Measurements from ENCODE around the gene CMPK1.
"Not testable (repeated sequence)": the region's sequence is repeated elsewhere in the genome, so short reads cannot be mapped to it uniquely, and the experiment has no call there.

Gene CMPK1, protein sequence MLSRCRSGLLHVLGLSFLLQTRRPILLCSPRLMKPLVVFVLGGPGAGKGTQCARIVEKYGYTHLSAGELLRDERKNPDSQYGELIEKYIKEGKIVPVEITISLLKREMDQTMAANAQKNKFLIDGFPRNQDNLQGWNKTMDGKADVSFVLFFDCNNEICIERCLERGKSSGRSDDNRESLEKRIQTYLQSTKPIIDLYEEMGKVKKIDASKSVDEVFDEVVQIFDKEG

DNA sequence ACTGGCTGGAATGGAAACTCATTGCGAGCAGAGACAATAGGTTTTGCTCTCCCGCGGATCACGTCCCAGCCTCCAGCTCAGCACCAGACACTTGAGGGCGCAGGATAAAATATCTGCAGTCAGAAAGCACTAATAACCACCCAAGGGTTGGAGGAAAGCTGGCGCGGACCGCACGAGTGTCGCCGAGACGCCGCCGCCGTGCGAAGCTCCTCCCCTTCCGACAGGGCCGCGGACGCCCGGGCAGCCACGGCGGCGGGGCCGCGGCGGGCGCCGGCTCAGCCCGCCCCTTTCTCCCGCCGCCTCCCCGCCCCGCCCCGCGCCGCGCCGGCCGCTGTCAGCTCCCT is at the start of gene CMPK1:
Gene CMPK1, plus strand, starts transcription at position 213 of the 344 bp plus-strand sequence. CDS start 156 bp downstream, outside the sequence.
- in situ Hi-C loops (cut with MboI; ENCODE audit: low sequenced_read_pairs): no loop called here

DNA sequence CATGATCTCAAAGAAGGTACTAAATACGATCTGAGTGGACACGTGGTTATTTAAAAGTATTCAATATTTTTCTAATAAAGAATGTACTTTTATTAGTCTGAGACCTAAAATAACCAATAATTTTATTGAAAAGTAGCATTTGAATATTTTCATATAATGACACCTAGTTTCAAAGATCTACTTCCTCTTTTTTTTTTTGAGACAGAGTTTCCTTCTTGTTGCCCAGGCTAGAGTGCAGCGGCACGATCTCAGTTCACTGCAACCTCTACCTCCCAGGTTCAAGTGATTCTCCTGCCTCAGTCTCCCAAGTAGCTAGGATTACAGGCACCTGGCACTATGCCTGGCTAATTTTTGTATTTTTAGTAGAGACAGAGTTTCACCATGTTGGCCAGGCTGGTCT is 45.5 kb upstream of the CMPK1 start:
- in situ Hi-C loops (cut with MboI; ENCODE audit: low sequenced_read_pairs): not testable (repeated sequence)

DNA sequence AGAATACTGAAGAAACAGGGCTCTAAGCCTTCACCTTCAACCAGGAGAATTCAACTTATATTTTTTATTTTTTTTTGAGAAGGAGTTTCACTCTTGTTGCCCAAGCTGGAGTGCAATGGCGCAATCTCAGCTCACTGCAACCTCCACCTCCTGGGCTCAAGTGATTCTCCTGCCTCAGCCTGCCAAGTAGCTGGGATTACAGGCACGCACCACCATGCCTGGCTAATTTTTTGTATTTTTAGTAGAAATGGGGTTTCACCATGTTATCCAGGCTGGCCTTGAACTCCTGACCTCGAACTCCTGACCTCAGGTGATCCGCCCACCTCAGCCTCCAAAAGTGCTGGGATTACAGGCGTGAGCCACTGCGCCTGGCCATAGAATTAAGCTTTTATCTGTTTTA is 38.7 kb upstream of the CMPK1 start:
- in situ Hi-C loops (cut with MboI; ENCODE audit: low sequenced_read_pairs): not testable (repeated sequence)

DNA sequence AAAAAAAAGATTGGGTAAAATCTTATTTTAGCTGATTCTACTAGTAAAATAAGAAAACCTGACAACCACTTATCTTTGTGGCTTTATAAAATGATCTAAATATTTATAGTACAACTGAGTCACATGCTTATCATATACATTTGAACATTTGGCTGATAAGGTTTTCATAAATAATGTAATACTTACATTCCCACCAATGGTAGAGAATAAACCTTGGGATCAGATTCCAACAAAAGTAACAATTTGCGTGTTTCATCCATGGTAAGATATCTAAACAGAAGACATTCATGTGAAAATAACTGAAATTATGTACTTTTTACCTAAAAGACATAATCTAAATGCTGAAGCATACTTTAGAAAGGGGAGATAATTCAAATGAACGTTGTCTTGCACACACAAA is 38.0 kb upstream of the CMPK1 start:
- in situ Hi-C loops (cut with MboI; ENCODE audit: low sequenced_read_pairs): no loop called here

DNA sequence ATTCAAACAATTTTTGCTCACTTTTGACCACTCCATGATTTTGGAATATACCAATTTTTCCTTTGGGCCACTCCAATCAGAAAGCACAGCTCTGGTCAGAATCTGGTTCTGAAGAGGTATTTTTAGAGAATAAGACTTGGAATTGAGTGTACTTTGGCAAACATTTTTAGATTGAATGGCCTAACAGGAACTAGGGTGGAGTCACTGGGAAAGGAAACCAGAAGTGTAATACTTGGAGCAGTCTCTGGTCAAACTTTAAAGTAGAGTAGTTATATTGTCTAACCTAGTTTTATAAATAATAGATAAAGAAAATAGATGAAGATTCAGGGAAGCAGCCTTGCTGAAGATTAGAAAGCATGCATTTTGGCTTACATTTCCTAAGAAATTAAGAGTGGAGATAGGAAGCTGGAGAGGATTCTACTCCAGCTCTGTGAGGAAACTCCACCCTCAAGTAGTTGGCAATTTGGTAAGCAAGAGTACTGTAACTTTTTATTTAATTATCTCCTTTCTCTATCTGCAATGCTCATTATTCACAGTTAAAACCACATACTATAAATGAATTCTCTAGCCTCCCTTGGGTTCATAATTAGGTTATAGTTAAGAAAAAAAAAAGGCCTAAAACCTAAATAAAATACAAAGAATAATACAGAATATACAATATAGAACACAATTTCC is 35.4 kb upstream of the CMPK1 start:
- in situ Hi-C loops (cut with MboI; ENCODE audit: low sequenced_read_pairs): no loop called here

DNA sequence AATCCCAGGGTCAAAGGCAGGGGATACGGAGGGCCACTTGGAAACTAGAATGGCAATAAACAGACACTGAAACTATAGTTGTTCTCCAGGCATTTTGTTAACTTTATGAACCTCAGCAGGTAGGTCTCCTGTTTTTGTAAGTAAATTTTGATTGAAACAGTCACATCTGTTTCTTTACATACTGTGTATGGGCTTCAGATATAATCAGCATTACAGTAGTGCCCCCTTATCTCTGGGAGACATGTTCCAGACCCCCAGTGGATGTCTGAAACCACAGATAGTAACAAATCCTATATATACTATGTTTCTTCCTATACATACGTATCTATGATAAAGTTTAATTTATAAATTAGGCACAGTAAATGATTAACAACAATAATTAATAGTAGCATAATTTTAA is 31.1 kb upstream of the CMPK1 start:
- in situ Hi-C loops (cut with MboI; ENCODE audit: low sequenced_read_pairs): no loop called here

DNA sequence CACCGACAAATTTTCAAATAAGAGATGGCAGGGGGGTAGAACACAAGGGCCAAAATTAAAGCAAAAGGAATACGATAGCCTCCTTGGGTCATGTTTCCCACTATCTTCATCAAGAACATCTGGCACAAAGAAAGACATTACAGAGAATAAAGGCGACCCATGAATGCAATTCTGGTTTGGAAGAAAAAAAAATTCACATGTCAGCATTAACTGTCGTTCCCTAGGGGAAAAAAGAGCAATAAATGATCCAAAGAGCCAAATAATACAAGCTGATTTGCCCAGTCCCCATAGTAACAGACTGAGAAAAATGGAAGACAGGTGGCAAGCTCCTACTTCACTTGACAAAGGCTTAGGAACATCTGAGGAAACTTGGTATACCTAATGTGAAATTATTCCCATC is 24.2 kb upstream of the CMPK1 start:
- in situ Hi-C loops (cut with MboI; ENCODE audit: low sequenced_read_pairs): no loop called here

DNA sequence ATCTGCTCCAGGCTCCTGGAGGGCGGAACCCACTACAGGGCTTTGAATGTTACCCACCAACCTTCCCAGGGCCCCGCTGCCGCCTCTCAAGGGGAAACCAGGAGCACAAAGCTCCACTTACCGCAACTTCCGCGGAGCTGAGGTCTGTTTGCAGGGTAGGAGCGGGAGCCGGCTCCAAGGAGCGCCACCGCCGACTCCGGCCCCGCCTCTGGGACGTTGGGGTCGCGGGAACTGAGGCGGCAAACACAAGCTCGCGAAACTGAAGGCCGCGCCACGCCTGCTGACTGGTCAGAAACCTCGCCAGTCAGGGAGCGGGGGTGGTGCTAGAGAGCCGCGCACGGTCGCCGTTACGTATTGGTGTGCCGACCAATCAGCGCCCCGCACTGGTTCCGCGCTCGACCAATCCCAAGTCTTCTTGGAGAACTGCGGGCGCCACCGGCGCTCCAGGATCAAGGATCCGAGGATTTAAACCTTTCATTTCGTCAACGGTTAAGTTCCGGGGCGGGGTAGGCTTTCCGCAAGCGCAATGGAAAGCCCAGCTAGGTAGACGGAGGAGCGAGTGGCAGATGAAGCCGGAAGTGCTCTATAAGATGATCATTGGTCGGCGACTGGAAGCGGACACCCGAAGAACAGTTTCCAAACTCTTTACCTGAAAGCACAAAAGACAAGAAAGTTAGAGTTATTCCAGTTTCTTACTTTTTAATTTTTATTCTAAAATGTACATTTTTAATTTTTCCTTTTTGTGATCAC is 19.5 kb upstream of the CMPK1 start, which contains the start of gene STIL:
Gene STIL, minus strand, starts transcription at position 233 of the 750 bp plus-strand sequence. CDS start 3,828 bp downstream, outside the sequence.
- in situ Hi-C loops (cut with MboI; ENCODE audit: low sequenced_read_pairs): no loop called here

DNA sequence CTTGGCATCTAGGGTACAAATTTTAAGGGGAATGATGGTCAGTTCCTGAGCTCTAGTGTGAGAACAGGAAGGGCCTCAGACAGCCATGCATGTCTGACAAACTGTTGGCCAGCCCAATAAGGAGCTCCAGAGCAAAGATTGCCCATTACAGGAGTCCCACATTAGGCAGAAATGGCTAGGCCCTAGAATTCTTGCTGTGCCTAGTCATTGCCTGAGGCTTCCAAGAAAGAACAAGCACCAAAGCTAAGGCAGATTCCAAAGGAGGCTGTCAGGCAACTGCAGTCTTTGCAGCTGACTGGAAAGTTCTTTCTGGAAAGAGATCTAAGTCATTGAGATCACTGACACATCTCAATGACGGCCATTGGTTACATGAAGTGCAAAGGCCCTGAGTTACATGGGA is 15.7 kb upstream of the CMPK1 start:
- in situ Hi-C loops (cut with MboI; ENCODE audit: low sequenced_read_pairs): no loop called here

DNA sequence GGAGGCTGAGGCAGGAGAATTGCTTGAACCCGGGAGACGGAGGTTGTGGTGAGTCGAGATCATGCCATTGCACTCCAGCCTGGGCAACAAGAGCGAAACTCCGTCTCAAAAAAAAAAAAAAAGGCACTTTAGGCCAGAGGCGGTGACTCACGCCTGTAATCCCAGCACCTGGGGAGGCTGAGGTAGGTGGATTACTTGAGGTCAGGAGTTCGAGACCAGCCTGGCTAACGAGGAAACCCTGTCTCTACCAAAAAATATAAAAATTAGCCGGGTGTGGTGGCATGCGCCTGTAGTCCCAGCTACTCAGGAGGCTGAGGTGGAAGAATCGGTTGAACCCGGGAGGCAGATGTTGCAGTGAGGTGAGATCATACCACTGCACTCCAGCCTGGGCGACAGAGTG is 13.6 kb upstream of the CMPK1 start:
- in situ Hi-C loops (cut with MboI; ENCODE audit: low sequenced_read_pairs): not testable (repeated sequence)

DNA sequence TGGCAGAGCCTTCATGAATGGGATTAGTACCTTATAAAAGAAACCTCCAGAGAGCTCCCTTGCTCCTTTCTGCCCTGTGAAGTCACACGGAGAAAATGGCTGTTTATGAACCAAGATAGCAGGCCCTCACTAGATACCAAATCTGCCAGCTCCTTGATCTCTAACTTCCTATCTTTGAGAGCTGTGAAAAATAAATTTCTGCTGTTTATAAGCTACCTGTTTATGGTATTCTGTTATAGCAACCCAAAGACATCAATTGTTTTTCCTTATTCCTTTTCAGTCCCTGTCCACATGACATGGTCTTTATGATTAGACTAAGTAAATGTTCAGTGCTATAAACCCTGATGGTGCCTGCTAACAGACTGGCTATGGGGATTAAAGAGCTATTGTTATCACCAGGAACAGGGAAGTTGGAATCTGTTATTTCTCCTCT is 10.0 kb upstream of the CMPK1 start:
- in situ Hi-C loops (cut with MboI; ENCODE audit: low sequenced_read_pairs): no loop called here

DNA sequence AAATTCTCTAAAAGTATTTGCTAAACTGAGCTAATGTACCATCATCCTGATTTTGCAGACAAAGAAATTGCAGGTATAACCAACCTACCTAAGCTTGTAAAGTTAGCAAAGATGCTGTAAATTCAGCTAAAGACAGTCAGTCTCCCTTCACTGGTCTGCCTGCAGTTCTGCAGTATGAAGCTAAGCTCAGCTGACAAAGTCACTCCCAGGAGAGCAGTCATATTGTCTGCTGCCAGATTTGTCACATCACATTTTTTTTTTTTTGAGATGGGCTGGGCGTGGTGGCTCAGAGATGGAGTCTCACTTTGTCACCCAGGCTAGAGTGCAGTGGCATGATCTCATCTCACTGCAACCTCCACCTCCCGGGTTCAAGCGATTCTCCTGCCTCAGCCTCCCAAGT is 8.9 kb upstream of the CMPK1 start:
- in situ Hi-C loops (cut with MboI; ENCODE audit: low sequenced_read_pairs): no loop called here

DNA sequence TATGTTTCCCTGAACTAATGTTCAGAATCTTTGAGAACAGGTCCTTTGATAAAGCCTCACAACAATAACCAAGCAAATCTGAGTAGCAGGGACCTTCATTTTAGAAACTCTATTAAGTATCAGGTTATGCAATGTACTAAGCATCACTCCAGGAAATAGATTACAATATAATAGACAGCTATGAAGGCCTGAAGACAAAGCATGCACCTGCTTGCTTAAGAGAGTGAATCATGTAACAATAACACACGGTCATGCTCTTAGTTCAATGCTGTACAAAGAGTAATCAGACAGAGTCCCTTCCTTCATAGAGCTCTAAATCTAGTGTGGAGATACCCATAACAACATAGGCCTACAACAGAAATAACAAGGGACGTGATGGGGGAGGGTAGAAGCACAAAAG is 8.1 kb upstream of the CMPK1 start:
- in situ Hi-C loops (cut with MboI; ENCODE audit: low sequenced_read_pairs): no loop called here

DNA sequence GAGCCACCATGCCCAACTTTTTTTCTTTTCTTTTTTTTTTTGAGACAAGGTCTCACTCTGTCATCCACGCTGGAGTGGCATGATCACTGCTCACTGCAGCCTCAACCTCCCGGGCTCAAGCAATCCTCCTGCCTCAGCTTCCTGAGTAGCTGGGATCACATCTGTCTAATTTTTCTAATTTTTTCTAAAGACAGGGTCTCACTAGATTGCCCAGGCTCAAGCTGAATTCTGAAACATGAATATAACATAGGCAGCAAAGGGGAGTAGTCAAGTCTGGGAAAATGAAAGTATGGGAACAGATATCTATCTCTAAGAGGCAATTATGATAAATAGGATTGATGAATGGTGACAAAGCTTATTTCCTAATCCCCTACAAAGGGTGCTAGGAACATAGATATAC is 7.3 kb upstream of the CMPK1 start:
- in situ Hi-C loops (cut with MboI; ENCODE audit: low sequenced_read_pairs): no loop called here

DNA sequence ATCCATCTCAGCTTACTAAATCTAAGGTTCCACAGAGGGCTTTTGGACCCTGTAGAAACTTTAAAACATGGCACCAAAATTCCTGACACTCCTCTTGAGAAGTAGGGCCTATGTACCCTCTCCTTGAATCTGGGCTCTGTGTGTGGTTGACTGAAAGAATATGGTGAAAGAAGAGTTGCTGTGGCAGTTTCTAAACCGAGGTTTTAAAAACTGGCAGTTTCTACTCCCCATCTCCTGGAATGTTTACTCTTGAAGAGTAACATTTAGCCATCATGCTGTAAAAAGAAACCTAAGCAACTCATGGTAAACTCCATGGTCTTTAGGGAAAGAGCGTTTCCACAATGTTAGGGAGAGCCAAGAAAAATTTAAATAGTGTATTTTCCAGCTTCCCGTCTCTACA is 4.6 kb upstream of the CMPK1 start:
- in situ Hi-C loops (cut with MboI; ENCODE audit: low sequenced_read_pairs): no loop called here

DNA sequence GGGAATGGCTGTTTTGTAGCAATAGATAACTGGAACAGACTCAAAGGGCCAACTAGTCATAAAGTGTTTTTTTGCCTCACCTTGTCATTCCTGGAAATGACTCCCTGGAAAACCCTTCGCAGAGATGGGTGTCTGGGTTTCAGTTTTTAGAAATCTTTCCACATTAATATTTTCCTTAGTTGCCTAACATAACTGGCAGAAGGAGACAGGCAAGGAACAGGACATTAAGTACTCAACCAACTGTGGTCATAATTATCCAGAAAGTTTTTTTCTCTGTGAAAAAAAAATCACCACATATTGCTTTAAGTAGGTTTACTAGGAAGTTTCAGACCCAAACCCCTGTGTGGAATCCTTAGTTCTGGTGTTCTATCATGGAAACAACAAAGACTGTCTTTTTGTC is 3.4 kb upstream of the CMPK1 start:
- in situ Hi-C loops (cut with MboI; ENCODE audit: low sequenced_read_pairs): no loop called here

DNA sequence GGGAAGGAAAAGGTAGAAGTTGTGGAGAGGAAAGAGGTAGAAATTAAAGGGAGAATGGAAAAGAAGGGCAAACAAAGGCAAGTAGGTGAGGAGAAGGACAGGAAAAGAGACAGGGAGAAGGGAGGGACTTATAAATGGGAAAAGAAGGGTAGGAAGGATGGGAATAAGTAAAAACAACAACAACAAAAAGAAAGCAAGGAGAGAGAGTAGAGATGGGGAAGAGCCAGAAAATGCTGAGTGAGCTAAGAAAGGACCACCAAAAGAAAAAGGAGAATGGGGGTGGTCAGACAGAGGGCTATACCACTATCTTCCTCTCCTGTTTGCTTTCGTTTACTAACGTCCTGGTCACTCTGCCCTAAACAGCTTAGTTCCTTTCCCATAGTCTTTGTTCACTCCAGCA is 1.7 kb upstream of the CMPK1 start:
- in situ Hi-C loops (cut with MboI; ENCODE audit: low sequenced_read_pairs): no loop called here

DNA sequence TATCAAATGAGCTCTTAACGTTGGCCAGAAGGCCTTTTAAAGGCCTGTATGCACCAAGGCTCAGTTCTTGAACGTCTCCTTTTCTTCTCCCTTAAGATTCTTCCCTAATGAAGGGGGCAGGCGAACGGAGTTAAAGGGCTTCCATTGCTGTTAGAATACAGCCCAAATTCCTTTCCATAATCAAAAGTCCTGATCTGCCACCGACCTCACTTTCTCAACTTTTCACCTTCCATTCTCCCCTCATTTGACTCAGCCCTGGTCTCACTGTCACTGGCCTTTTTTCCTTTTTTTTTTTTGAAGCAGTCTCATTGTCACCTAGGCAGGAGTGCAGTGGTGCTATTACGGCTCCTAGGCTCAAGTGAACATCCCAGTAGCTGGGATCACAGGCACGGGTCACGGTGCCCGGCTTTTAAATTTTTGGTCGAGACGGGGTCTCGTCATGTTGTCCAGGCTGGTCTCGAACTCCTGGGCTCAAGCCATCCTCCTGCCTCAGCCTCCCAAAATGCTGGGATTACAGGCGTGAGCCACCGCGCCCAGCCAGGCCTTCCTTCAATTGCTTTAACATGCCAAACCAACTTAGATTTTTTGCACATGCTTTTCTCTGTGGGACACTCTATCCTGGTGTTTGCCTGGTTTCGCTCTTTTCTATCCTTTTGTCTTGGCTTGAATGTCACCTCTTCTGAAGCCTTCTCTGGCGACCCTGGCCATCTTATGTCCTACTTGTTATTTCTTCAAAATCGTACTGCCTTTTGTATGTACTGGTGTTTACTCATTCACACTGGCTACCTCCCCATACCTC is 612 bp upstream of the CMPK1 start:
- in situ Hi-C loops (cut with MboI; ENCODE audit: low sequenced_read_pairs): no loop called here

DNA sequence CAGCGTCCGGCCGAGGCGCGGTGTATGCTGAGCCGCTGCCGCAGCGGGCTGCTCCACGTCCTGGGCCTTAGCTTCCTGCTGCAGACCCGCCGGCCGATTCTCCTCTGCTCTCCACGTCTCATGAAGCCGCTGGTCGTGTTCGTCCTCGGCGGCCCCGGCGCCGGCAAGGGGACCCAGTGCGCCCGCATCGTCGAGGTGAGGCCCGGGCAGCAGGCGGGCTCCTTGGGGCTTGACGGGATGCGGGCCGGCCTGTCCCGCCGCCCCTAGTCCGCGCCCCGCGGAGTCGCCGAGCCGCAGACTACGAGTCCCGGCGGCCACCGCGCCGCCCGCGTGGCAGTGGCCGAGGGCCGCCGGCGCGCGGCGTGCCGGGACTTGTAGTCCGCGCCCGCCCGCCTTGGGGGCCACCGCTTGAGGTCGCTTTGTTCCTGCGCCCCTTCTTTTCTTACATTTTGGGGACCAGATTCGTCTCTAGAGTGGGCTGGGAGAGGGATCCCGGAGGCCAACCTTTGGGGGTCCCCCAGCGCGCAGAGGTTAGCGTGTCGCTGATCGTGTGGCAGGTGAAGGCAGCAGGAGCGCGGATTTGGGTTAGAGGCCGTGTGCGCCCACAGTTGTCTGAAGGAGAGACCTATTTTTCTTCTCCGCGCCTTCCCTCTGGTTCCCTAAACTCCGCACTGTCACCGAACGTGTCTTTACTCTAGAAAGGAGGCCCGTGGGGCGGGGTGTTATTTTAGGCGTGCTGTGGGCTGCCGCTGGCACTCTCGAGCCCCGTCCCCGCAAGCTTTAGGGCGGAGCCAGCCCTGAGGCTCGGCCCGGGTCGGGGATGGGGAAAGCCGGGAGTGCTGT is 553 bp downstream of the CMPK1 start:
- in situ Hi-C loops (cut with MboI; ENCODE audit: low sequenced_read_pairs): no loop called here

DNA sequence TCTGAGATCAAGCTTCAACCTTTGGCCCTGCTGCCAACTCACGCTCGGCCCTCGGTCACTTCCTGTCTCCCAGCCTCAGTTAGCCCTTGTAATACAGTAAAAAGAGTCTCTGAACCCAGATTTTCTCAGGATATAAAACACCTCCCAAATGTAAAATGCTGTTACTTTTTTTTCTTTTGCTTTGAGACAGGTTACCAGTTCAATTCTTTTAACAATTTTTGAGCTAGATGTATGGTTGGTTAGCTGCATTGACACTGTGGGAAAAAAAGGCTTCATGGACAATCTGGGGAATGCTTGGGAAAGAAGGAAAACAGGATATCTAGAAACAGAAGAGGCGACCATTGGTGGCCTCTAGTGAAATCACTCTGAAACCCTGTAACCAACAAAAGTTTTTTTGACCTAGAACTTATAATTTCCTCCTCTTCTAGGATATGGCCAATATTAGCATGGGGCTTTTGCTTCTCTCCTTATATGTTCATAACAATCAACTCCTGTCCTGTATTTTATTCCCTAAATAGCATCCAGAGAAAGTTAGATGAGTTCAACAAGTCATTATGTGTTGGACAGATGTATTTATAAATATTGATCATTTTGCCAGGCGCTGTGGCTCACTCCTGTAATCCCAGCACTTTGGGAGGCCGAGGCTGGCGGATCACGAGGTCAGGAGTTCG is 1.3 kb downstream of the CMPK1 start:
- in situ Hi-C loops (cut with MboI; ENCODE audit: low sequenced_read_pairs): no loop called here
